HG02885 (cell line): ENCODE results near the gene ACY1.

Experiments
- ATAC-seq: cut with Tn5 transposase; IDR thresholded peaks from one replicate; pipeline ENCODE4 v1.9.1; 2021; ENCODE audit warnings: mild to moderate bottlenecking; ENCODE audit not compliant: unreplicated experiment, poor library complexity

ACY1 gene

DNA sequence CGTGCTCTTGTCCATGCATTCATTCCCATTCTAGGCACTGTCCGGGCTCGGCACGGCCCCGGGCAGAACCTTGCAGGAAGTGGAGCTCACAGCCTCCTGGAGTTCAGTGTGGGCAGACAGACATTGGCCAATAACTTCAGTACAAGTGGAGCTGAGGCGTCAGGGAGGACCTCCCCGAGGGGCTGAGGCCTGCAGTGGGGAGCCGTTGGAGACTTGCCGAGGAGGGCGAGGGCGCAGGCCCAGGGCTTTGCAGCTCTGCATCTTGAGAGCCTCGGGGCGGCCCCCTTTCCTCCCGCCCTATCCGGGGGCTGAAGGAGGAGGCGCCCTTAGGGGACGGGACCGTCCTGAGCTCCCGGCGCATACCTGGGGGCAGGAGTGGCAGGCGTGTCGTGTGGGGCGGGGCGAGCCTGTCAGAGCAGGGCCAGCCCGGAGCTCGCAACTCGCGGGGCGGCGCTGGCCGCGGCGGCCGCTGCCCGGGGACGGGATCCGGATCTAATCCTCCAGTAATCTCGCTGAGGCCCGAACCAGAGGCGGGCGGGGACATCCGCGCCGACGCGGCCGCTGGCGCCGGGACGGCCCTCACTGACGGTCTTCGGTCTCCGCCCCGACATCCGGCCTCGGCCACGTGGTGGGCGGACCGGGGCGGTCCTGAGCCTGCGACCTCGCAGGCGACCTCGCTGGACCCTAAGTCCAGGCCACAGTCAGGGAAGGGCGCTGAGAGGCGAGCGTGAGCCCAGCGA, at the start of gene ACY1:
TSS of gene ACY1 (plus strand) at position 698 of the 740 bp plus-strand sequence. CDS start 530 bp downstream, outside the sequence.
- ATAC-seq: peak; percentile 78

DNA sequence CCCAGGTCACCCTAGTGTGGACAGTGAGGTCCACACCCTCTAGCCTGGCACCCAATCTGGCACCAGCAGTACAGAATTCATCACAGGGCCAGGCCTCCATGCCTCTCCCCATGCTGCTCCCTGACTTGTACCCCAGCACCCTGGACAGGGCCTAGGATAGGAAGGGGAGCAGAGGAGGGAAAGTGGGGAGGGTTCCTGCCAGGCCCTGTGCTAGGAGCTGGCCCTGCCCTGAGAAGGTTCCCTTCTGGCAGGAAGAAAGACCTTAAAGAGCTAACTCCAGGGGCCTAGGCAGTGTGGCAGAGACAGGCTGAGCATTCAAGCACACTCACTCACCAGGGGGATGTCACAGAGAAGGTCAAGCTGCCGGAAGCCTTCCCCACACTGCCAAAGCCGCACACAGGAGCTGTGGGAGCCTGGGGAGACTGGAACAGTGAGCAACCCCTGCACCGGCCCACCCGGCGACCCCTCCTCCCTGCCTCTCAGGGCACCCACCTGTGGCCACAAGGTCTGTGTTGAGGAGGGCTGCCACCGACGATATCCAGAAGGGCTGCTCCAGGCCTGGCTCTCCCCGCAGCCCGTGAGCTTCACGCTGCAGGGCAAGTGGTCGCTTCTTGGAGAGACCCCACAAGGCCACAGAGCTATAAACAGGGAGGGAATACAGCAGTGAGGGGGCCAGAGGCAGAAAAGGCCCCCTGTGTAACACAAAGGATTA, 49.0 kb upstream of the ACY1 start:
- ATAC-seq: no peak

GRCh38 chr3:51934991-51935885, 48.1 kb upstream of the ACY1 start:
- no peak for ATAC-seq

DNA sequence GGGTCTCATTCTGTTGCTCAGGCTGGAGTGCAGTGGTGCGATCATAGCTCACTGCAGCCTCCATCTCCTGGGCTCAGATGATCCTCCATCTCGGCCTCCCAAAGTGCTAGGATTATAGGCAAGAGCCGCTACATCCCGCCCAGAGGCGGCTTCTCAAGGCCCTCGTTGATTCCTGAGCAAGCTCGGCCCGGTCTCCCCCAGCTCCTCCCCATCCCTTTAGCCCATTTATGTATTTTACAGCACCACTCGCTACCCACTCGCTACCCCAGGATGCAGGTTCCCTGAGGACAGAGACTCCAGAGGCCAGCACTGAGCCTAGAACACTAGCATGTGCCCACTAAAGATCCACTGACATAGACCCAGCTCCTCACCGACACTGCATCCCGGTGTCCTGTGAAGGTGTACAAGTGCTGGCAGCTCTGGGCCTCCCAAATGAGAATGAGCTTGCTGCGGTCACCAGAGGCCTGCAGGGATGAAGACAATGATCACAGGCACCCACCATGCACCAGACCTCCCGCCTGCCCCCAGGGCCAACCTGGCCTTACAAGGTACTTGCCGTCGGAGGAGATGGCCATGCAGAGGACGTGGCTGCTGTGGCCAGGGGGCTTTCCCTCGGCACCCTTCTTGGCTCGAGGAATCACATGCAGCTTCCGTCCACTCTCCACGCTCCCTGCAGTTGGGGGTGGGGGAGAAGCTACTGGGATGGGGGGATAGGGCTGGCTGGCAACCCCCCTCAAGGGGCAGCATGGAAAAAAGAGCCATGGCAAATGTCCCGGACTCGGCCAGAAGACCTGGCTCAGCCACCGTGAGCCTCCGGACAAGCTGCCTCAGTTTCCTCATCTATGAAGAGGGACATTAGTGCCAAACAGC, 47.2 kb upstream of the ACY1 start:
- ATAC-seq: no peak

DNA sequence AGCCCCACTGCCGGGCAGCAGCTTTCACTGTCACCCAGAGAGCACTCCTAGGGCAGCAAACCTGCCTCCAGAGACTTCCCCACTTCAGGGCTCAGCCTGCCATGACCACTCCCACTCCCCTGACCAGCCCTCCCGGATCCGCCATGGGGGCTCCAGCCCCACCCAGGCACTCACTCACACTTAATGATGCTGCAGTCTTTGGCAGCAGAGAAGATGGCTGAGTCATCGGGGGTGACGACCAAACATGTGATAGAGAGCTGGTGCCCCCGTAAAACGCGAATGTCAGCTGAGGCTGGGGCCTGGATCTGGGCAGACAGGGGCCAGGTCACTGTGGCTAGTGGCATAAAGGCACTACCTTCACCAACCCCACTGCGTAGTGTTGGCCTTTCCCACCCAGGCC, 46.3 kb upstream of the ACY1 start:
- no peak for ATAC-seq

GRCh38 chr3:51937611-51938450, 45.5 kb upstream of the ACY1 start:
- ATAC-seq: no peak

DNA sequence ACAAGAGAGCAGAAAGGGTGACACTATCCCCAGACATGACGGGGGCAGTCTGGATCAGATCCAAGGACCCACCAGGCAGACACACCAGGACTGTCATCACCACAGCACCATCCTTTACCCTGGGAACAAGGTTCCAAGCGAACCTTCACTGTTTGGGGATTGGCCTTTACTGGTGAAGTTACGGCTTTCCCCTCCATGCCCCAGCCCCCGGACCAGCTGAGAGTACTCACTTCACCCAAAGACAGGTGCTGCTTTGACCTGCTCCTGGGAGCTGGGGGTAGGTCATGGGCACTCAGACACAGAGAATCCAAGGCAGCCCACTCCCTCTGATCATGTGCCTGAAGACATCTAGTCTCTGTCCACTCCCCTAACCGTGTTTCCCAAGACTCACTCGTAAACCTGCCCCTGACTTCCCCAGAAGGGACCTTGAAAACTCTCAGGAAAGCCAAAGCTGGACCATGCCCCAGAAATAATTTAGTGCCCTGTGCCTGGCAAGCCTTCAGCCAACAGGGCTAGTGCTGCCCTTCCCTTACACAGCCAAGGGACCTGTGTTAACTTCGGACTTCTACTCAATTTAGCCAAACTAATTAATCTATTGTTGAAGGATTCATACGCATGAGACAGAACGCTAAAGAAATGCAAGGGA, 44.4 kb upstream of the ACY1 start:
- no peak for ATAC-seq

DNA sequence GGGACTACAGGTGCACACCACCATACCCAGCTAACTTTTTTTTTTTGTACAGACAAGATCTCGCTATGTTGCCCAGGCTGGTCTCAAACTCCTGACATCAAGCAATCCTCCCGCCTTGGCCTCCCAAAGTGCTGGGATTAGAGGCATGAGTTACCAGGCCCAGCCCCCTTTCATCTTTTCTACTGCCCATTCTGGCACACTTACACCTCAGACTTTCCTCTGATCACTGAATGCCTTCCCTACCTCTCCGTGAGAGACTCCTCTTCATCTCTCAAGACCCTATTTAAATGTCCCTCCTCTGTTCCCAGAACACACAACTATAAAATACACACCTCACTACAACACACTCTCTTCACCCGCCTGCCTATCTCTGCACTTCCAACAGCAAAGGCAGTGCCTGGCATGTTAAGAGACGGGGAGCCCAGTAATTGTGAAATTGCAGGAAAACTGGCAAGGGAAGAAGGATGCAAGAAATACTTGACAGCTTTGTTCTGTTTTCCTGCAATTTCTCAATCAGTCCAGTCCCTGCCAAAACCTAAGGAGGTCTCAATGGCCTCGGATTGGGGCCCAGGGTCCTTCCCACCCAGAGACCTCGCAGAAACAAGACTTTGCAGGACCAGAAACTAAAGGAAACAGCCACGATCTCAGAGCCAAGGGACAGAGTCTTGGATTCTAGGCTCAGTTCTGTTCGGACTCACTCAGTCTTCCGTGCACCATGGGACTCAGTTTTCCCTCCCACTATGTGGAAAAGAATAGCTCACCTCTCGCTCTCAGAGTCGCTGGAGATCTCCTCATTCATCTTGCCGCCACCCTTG, 42.5 kb upstream of the ACY1 start:
- ATAC-seq: no peak

DNA sequence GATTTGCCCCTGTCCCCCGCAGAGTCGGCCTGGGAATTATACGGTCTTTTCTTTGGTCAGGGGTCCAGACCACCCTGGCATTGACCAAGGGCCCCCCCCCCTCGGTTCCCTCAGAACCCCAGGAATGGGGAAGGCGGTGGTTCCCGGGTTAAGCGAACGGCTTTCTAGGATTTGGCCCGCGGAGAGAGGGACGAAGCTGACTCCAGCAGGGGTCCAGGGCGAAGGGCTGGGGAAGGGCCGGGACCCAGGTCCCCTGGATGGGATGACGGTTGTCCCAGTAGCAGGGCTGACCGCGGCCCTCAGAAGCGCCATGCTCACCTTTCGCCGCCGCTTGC, 41.9 kb upstream of the ACY1 start:
- no peak for ATAC-seq

GRCh38 chr3:51941798-51942602, 41.3 kb upstream of the ACY1 start, which contains the start of the genes PARP3 and RRP9:
Gene PARP3 (plus strand): TSS chr3:51942363. CDS start chr3:51943356, 993 bp downstream.
Gene RRP9 (minus strand): TSS chr3:51941904. CDS start chr3:51941867, 37 bp downstream.
- peak; percentile 91 for ATAC-seq

- peak; percentile 30 for ATAC-seq
These were observed 40.5 kb upstream of the ACY1 start for GRCh38 chr3:51942603-51943450.

DNA sequence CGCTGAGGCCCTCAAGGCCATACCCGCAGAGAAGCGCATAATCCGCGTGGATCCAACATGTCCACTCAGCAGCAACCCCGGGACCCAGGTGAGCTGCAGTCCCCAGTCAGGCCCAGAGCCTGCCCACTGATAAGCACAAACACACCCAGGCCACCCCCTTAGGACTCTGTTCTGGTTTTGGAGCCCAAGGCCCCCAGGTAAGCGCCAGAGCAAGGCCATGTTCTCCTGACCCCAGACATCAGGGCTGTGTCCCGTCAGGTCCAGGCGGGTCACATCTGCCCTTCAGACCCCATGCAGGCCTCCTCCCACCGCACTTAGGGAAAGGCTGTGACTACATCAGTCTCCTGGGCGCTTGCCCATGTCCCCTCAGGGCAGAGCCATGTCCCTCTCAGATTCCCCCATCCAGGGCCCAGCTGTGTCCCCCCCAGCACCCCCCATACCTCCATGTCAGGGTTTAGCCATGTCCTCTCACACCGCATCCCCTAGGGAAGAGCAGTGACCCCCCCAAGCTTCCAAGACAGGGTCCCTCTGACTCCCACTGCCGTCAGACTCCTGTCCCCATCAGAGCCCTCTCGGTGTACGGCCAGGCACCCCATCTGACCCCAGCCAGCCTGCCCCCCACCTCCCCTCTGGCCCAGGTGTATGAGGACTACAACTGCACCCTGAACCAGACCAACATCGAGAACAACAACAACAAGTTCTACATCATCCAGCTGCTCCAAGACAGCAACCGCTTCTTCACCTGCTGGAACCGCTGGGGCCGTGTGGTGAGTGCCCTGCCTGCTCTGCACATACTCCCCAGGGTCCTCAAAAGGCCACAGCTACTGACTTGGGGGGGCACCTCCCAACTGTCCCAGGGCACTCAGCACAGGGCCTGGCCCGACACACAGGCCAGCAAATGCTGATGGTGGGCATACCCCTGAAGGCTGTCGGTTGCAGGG, 39.6 kb upstream of the ACY1 start:
- no peak for ATAC-seq

GRCh38 chr3:51944451-51945021, 38.8 kb upstream of the ACY1 start:
- no peak for ATAC-seq

GRCh38 chr3:51945031-51945840, 38.1 kb upstream of the ACY1 start:
- ATAC-seq: no peak
